ENCODE results near the gene POLE4. TPM values are rescaled to one million over a fixed set of nuclear protein-coding genes. Genes with fewer than 3 reads are reported as not detected.

Gene POLE4
- total RNA-seq, 1 experiment from 2014 or later = 34.4 TPM

GRCh38 chr2:74991977-74992376 lies 33.5 kb downstream of the POLE4 start:
- H3K23ac ChIP-seq (ENCODE audit: insufficient read length, low read depth, low read length) = no peak overlapping the region
- no peak overlapping the region for H3K9ac ChIP-seq (ENCODE audit: extremely low read depth, insufficient read length, low read length)
- WGBS (ENCODE audit: extremely low coverage, insufficient read length, low lambda C conversion rate) = no CpG with 5 or more reads among the region's 4 CpGs
- H3K4ac ChIP-seq (ENCODE audit: low read depth, low read length) = no peak overlapping the region
- no peaks in the 10 kb centered on the region for H3K23me2 ChIP-seq (ENCODE audit: insufficient read length, low read depth, low read length, poor library complexity, severe bottlenecking)
- no peak for DNase-seq
- no peak overlapping the region for H4K8ac ChIP-seq (replicated peaks; ENCODE audit: insufficient read length, low read depth, low read length)
- no peak overlapping the region for H2AFZ ChIP-seq (ENCODE audit: low read length)
- H3K9me3 Mint-ChIP-seq = no peaks in the 10 kb centered on the region; a peak in 1 of 5 replicates
- H3K27ac ChIP-seq (ENCODE audit: insufficient read length, low read depth, low read length) = no peak overlapping the region
- H2BK12ac ChIP-seq (ENCODE audit: insufficient read length, low read depth, low read length) = no peak overlapping the region
- H2BK120ac ChIP-seq (ENCODE audit: low read depth, low read length, poor library complexity, severe bottlenecking) = no peak overlapping the region
- H3K27ac Mint-ChIP-seq = 0 out of 7 replicates have a peak overlapping the region, but pooled peaks of 1 of the 3 experiments have one; percentile 37
- no peaks in the 10 kb centered on the region for H4K20me1 ChIP-seq (ENCODE audit: control insufficient read depth, insufficient read depth, insufficient read length)
- no peak for TF ChIP-seq CTCF (conservative IDR thresholded peaks at IDR 0.05)
- H3K9me3 ChIP-seq (ENCODE audit: control insufficient read depth, low read depth, low read length) = no peaks in the 10 kb centered on the region
- H2BK5ac ChIP-seq (ENCODE audit: insufficient read length, low read length) = no peak overlapping the region
- no peak overlapping the region for H4K91ac ChIP-seq (ENCODE audit: insufficient read length, low read depth, low read length)
- H3K56ac ChIP-seq (ENCODE audit: insufficient read length, low read depth, low read length) = no peak overlapping the region
- no peak overlapping the region for H3T11ph ChIP-seq (ENCODE audit: low read length)
- no peaks in the 10 kb centered on the region for H3K27me3 ChIP-seq (ENCODE audit: insufficient read depth, low read length)
- no peaks in the 10 kb centered on the region for H3K79me2 ChIP-seq (ENCODE audit: insufficient read depth, low read length)
- peaks cover 3% of the 10 kb centered on the region; the same call in 1 of the 2 replicates for H3K4me1 ChIP-seq (ENCODE audit: insufficient read depth, low read length)
- no peak overlapping the region for H3K14ac ChIP-seq (ENCODE audit: insufficient read depth, low read length)
- H2AK5ac ChIP-seq (ENCODE audit: insufficient read length, low read length) = no peak overlapping the region
- no peaks in the 10 kb centered on the region; a peak in 2 of 7 replicates for H3K36me3 Mint-ChIP-seq (ENCODE audit: insufficient read depth in 1 of 3, low read depth in 3 of 3)
- H3K4me1 Mint-ChIP-seq = peaks cover 13 to 20% of the 10 kb centered on the region in 2 experiments
- no peak overlapping the region for H4K5ac ChIP-seq (ENCODE audit: insufficient read length, low read depth, low read length)
- no peak overlapping the region for H3K18ac ChIP-seq (ENCODE audit: insufficient read length, low read depth, low read length)
- no peak overlapping the region for H3K4me2 ChIP-seq (ENCODE audit: insufficient read depth, insufficient read length, low read length)
- no peaks in the 10 kb centered on the region for H3K79me1 ChIP-seq (ENCODE audit: insufficient read depth, low read depth, low read length, poor library complexity, severe bottlenecking)
- H2BK20ac ChIP-seq (ENCODE audit: low read depth, low read length, poor library complexity, severe bottlenecking) = no peak overlapping the region
- no peak overlapping the region for H3K4me3 Mint-ChIP-seq
- H2BK15ac ChIP-seq (ENCODE audit: low read depth, low read length) = no peak overlapping the region
- H3K27me3 Mint-ChIP-seq (ENCODE audit: low read depth) = no peaks in the 10 kb centered on the region

Data from H9 (cell line).